Retina (tissue), 1 donor: Measurements from ENCODE around the gene LIPC.

Source experiments
- DNase-seq: peaks from one replicate; pipeline ENCODE4 v3.0.0-alpha.2; 2016

Gene LIPC

GRCh38 chr15:58520936-58521292, 89.1 kb downstream of the LIPC start:
- DNase-seq = peak; percentile 44

GRCh38 chr15:58521293-58521991, 89.7 kb downstream of the LIPC start:
- DNase-seq = peak; percentile 42

- DNase-seq = no peak
Measured at GRCh38 chr15:58522391-58522790, 90.6 kb downstream of the LIPC start.

GRCh38 chr15:58522865-58523264, 91.1 kb downstream of the LIPC start:
- no peak for DNase-seq

- no peak for DNase-seq
Measured at GRCh38 chr15:58523634-58524033, 91.8 kb downstream of the LIPC start.

- DNase-seq = no peak
Measured at GRCh38 chr15:58524247-58524646, 92.5 kb downstream of the LIPC start.

DNA sequence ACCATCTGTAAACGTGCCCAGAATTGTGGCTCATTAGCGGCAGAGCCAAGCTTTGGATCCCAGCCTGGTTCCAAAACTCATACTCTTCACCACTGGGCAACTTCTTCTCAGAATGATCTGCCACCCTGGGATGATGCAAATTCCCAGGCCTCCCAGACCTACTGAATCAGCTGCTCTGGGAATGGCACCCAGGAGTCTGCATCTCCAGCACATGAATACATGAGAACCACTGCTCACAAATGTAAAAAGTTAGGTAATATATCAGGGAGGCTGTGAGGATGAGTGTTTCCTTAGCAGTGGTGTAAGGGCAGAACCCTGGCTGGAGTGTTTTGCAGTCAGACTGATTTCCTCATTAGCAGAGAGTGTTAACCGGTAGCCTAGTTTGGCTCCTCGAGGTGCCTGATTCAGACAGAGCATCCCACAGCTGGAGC, 94.2 kb downstream of the LIPC start:
- no peak for DNase-seq

DNA sequence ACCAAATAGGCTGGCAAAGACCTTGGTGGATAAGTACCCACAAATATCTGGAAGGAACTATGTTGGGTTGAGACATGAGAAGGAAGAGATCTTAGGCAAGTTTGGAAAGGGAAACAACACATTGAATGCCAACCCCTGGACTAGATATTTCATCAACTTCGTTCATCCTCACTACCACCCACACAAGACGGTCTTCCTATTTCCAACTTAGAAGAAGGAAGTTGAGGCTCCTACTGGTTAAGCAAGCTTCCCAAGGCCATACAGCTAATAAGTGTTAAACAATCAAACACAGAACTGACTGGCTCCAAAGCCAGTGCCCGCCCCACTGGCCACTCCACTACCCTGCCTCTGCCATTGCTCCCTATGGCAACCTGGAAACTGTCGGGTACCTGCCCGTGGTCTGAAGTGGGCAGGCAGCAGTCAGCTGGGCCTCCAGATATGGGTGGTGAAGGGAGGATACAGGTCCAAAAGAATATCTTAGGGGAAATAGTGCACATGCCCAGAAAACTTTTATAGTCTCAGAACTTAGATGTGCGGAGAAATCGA, 94.9 kb downstream of the LIPC start:
- DNase-seq = no peak

DNA sequence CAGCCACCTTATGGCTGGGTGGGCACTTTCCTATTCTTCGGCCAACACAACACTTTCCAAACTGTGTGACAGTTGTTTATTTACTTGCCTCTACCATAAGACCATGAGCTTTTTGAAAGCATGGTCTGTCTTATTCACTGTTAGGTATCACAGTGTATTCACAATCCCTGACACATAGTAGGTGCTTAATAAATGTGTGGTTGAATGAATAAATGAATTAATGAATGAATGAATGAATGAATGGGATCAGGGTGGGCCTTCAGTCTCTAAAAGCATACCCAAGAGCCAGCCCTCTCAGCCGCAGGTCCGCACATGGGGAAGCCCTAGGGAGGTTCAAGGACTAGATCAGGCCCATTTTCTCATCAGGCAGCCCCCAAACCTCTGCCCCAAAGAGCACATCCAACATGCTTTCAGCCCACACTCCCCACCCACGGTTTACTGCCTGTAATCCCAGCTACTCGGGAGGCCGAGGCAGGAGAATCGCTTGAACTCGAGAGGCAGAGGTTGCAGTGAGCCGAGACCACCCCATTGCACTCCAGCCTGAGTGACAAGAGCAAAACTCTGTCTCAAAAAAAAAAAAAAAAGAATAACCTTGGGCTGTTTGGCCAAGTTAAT, 95.9 kb downstream of the LIPC start:
- no peak for DNase-seq

DNA sequence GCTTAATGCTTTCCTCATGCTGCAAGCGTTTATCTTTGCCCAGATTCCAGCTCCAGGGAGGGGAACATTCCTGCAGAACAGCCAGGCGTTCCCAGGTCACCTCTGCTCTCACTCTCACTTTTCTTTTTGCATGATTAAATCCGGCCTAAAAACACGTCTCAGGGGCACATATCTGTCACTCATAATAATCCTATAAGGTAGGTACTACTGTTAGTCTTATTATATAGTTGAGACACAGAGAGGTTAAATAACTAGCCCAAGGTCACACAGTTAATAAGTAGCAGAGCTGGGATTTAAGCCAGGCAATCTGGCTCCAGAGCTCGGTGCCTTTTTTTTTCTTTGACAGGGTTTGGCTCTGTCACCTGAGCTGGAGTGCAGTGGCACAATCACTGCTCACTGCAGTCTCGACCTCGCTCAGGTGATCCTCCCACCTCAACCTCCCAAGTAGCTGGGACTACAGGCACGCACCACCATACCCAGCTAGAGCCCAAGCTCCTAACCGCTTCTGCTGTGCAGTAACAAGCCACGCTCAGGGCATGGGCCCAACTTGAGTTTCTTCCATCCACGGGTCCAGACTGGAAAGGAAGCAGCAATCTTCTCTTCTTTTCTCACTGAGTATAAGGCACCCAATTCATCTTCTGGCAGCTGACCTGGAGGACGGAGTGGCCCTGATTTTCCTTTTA, 96.5 kb downstream of the LIPC start:
- no peak for DNase-seq

DNA sequence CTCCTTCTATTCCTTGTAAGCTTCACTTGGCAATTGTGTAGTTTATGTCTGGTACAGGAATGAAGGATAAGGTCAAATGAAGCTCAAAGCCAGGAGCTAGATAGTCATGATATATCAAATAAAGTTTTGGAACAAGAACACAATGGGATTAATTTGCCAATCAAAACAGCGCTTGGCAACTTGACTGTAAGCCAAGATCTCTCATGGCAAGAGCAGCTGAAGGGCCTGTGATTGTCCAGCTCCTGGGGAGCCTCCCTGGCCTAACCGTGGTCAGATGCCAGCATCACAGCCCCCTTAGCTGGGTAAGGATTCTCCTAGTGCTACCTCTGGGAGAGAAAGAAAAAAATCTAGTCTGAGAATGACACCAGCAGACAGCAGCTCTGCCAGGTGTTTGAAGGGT, 97.2 kb downstream of the LIPC start:
- DNase-seq = no peak

GRCh38 chr15:58530056-58530590, 98.3 kb downstream of the LIPC start:
- DNase-seq = no peak

- DNase-seq = no peak
Measured at GRCh38 chr15:58532126-58532525, 100.3 kb downstream of the LIPC start.

DNA sequence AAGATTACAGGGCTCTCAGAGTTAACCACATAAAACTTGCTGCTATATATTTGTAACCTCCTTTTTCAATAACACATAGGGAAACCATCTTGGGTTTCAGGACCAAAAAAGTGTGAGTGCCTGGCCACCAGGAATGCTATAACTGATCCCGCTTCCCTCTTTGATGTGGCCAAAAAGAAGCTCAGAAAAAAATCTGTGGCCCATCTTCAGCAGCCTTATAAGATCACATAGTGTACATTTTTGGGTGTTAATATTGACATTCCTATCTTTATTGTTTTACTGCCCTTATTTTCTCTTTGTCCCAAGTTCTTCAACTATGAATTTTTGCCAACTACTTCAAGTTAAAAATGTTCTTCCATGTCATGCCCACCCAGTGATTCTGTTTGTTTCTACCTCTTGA, 102.8 kb downstream of the LIPC start:
- no peak for DNase-seq

- DNase-seq = no peak
Measured at GRCh38 chr15:58535337-58535736, 103.5 kb downstream of the LIPC start.

DNA sequence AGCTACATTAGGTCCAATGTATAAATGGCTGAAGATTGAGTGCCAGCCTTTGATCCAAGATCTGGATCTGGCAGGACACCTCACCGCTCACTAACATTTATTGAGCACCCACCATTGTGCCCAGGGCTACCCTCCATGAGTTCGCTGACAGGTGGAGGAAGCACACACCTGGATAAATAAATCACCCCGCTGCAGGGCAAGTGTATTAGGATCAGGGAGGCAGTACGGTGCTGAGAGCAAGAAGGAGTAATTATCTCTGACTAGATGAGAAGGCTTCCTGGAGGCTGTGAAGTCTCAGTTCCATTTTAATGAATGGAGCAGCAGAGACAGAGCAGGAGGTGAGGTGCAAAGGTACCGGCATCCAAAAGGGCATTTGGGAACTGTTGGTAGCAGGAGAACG, 104.1 kb downstream of the LIPC start:
- no peak for DNase-seq

- no peak for DNase-seq
Measured at GRCh38 chr15:58536414-58536813, 104.6 kb downstream of the LIPC start.

- no peak for DNase-seq
Measured at GRCh38 chr15:58537033-58537432, 105.2 kb downstream of the LIPC start.

DNA sequence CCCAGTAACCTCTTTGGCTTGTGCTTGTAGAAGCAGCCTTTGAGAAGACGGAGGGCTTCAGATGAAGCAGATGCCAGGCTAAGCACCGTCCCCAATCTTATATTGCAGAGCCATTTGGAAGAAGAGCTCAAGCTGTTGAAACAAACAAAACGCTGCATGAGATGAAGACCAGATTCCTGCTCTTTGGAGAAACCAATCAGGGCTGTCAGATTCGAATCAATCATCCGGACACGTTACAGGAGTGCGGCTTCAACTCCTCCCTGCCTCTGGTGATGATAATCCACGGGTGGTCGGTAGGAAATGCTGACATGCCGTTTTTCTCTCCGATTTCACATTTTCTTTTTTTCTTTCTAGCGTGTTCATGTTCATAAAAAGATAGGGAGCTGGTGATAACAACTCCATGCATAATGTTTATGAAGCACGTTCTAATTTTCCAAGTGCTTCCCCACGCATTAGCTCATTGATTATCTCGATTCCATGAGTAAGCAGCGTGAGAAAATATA, 106.5 kb downstream of the LIPC start:
- peak; percentile 9 for DNase-seq

- no peak for DNase-seq
Measured at GRCh38 chr15:58538901-58539300, 107.1 kb downstream of the LIPC start.

- no peak for DNase-seq
Measured at GRCh38 chr15:58539548-58539947, 107.8 kb downstream of the LIPC start.

- no peak for DNase-seq
Measured at GRCh38 chr15:58541410-58542087, 109.8 kb downstream of the LIPC start.
